Measurements from ENCODE around the gene ELK3.

GRCh38 chr12:96234591-96235483 is 40.7 kb downstream of the ELK3 start:
- TF ChIP-seq, protein P1, sequence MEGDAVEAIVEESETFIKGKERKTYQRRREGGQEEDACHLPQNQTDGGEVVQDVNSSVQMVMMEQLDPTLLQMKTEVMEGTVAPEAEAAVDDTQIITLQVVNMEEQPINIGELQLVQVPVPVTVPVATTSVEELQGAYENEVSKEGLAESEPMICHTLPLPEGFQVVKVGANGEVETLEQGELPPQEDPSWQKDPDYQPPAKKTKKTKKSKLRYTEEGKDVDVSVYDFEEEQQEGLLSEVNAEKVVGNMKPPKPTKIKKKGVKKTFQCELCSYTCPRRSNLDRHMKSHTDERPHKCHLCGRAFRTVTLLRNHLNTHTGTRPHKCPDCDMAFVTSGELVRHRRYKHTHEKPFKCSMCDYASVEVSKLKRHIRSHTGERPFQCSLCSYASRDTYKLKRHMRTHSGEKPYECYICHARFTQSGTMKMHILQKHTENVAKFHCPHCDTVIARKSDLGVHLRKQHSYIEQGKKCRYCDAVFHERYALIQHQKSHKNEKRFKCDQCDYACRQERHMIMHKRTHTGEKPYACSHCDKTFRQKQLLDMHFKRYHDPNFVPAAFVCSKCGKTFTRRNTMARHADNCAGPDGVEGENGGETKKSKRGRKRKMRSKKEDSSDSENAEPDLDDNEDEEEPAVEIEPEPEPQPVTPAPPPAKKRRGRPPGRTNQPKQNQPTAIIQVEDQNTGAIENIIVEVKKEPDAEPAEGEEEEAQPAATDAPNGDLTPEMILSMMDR (conservative IDR thresholded peaks at IDR 0.05) = no peak
- no peak for TF ChIP-seq ZFX (IDR thresholded peaks at IDR 0.05)

Data from C4-2B (cell line).